ENCODE measurements around the gene SLC12A9. TPM values are rescaled to one million over a fixed set of nuclear protein-coding genes. Genes with fewer than 3 reads are reported as not detected.

Gene SLC12A9
- total and polyA plus RNA-seq, 12 donors: 4.8 to 15.7 (median 7.3) TPM

DNA sequence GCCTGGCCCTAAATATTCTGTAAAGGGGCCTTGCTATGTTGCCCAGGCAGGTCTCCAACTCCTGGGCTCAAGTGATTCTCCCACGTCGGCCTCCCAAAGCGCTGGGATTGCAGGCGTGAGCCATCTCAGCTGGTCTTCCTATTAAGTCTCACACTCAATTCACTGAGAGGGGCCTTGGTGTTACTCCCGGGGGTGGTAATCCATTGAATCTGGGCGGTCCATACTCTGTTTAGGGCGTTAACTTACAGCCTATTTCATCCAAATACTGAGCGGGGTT is 21.7 kb downstream of the SLC12A9 start:
- Histone ChIP-seq H3K4me3 (peak overlapping the region; percentile 65 to 97 (median 87)), H3K36me3 (peaks cover 0 to 70% (median 24%) of the 10 kb centered on the region in 9 donors), H3K4me1 (peaks cover 2 to 47% (median 40%) of the 10 kb centered on the region in 9 donors), H3K9me3 (no peaks in the 10 kb centered on the region), H3K27ac (peak overlapping the region; percentile 86 to 97 (median 95)), H3K27me3 (no peaks in the 10 kb centered on the region)
- DNase-seq (no peak), ATAC-seq (peak in 5 of 8 donors; percentile 2 to 15 (median 9))
- TF ChIP-seq, protein P1, sequence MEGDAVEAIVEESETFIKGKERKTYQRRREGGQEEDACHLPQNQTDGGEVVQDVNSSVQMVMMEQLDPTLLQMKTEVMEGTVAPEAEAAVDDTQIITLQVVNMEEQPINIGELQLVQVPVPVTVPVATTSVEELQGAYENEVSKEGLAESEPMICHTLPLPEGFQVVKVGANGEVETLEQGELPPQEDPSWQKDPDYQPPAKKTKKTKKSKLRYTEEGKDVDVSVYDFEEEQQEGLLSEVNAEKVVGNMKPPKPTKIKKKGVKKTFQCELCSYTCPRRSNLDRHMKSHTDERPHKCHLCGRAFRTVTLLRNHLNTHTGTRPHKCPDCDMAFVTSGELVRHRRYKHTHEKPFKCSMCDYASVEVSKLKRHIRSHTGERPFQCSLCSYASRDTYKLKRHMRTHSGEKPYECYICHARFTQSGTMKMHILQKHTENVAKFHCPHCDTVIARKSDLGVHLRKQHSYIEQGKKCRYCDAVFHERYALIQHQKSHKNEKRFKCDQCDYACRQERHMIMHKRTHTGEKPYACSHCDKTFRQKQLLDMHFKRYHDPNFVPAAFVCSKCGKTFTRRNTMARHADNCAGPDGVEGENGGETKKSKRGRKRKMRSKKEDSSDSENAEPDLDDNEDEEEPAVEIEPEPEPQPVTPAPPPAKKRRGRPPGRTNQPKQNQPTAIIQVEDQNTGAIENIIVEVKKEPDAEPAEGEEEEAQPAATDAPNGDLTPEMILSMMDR (IDR thresholded peaks at IDR 0.05): no peak
- WGBS, 2 donors: 52 to 56% methylated on average over 8 of the region's 8 CpGs
- intact Hi-C loops (cut with DNase I): loop anchor here in 4 of 10 donors (2.0 to 10.0 kb wide), 3 partner anchors 15 to 1411 kb away; partner anchors contain the start of genes UFSP1 (in 2 of the 4), MOSPD3 (in 1 of the 4) and SH2B2 (in 1 of the 4)

- H3K4me3 ChIP-seq: peak within 1 kb of the TSS; percentile 77 to 97 (median 87)
- H3K27me3 ChIP-seq: no peaks in the 10 kb centered on the region
- 1% methylated on average over 79 of the region's 79 CpGs for WGBS, 2 donors
- peaks cover 2 to 50% (median 40%) of the 10 kb centered on the region in 9 donors for H3K4me1 ChIP-seq
- TF ChIP-seq, protein P1 (IDR thresholded peaks at IDR 0.05): peak; percentile 35 to 55 (median 48)
- ATAC-seq (peak; percentile 94 to 99 (median 98)), DNase-seq (peak; percentile 99)
- peak within 1 kb of the TSS; percentile 86 to 97 (median 95) for H3K27ac ChIP-seq
- no peaks in the 10 kb centered on the region for H3K9me3 ChIP-seq
- peaks cover 0 to 74% (median 24%) of the 10 kb centered on the region in 9 donors for H3K36me3 ChIP-seq
- intact Hi-C loops (cut with DNase I): loop anchor here in 4 of 10 donors (2.0 to 10.0 kb wide), 3 partner anchors 14 to 1410 kb away; partner anchors contain the start of genes UFSP1 (in 2 of the 4), MOSPD3 (in 1 of the 4) and SH2B2 (in 1 of the 4)
These were observed 22.3 kb downstream of the SLC12A9 start, which contains the start of gene SRRT for GRCh38 chr7:100874577-100875355. TSS of gene SRRT (plus strand) at chr7:100875103. CDS start at chr7:100875591, 488 bp downstream.

GRCh38 chr7:100875356-100875751 is 22.8 kb downstream of the SLC12A9 start:
- peak overlapping the region; percentile 77 to 97 (median 87) for H3K4me3 ChIP-seq
- 0 to 1% methylated on average over 36 to 39 of the region's 39 CpGs for WGBS, 2 donors
- H3K36me3 ChIP-seq: peaks cover 0 to 75% (median 23%) of the 10 kb centered on the region in 9 donors
- H3K4me1 ChIP-seq: peaks cover 2 to 56% (median 45%) of the 10 kb centered on the region in 9 donors
- no peak for DNase-seq
- peak in 6 of 8 donors; percentile 21 to 72 (median 30) for ATAC-seq
- intact Hi-C loops (cut with DNase I): loop anchor here in 4 of 10 donors (2.0 to 10.0 kb wide), 3 partner anchors 13 to 1409 kb away; partner anchors contain the start of genes UFSP1 (in 2 of the 4), MOSPD3 (in 1 of the 4) and SH2B2 (in 1 of the 4)
- H3K9me3 ChIP-seq: no peaks in the 10 kb centered on the region
- H3K27me3 ChIP-seq: no peaks in the 10 kb centered on the region
- peak overlapping the region; percentile 86 to 97 (median 95) for H3K27ac ChIP-seq
- TF ChIP-seq, protein P1 (IDR thresholded peaks at IDR 0.05): no peak

DNA sequence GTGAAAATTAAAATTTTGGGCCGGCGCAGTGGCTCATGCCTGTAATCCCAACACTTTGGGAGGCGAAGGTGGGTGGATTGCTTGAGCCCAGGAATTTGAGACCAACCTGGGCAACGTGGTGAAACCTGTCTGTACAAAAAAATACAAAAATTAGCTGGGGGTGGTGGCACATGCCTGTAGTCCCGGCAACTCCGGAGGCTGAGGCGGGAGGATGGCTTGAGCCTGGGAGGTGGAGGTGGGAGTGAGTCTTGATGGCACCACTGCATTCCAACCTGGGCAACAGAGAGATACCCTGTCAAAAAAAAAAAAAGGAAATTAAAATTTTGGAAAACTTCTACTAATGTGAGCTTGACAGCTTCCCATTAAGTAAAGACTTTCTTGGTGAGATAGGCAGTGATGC is 25.5 kb downstream of the SLC12A9 start:
- 78 to 89% methylated on average over 7 of the region's 7 CpGs for WGBS, 2 donors

More for the DNA sequence above, 25.5 kb downstream of the SLC12A9 start:
- Histone ChIP-seq H3K9me3 (no peaks in the 10 kb centered on the region), H3K4me3 (no peak overlapping the region), H3K27ac (no peak overlapping the region), H3K27me3 (no peaks in the 10 kb centered on the region), H3K4me1 (peaks cover 2 to 60% (median 46%) of the 10 kb centered on the region in 9 donors), H3K36me3 (peaks cover 0 to 75% (median 23%) of the 10 kb centered on the region in 9 donors)
- TF ChIP-seq, protein P1 (IDR thresholded peaks at IDR 0.05): no peak
- ATAC-seq (no peak), DNase-seq (no peak)
- intact Hi-C loops (cut with DNase I): loop anchor here in 2 of 10 donors (10.0 kb wide), 2 partner anchors 263 to 1407 kb away; partner anchors contain the start of genes MOSPD3 (in 1 of the 2) and SH2B2 (in 1 of the 2)

Measured in heart right ventricle (tissue), 16 donors.